NCI-H69 (cell line): Measurements from ENCODE around the gene DEFB125.
"Not testable (repeated sequence)": the region's sequence is repeated elsewhere in the genome, so short reads cannot be mapped to it uniquely, and the experiment has no call there.

Experiments used
- DNase-seq: peaks from one replicate; lab custom pipeline; 2025; lab: John Stamatoyannopoulos, UW

Gene DEFB125, protein sequence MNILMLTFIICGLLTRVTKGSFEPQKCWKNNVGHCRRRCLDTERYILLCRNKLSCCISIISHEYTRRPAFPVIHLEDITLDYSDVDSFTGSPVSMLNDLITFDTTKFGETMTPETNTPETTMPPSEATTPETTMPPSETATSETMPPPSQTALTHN

DNA sequence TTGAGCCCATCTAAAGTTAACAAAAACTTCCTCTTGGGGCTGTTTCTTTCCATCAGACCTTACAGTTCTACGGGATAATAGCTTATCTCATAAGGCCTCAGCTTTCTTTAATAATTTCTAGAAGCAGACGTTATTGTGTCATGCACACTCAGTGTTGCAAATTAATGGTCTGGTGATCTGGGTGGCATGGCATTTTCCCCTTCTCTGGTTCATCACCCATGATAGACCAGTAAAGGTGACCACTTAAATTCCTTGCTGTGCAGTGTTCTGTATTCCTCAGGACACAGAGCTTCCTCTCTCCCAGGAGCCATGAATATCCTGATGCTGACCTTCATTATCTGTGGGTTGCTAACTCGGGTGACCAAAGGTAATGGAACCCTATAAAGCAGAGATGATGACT is at the start of gene DEFB125:
Gene DEFB125, plus strand, starts transcription at position 272 of the 400 bp plus-strand sequence. Its CDS starts 38 bp downstream, at position 310.
- DNase-seq, result no peak

DNA sequence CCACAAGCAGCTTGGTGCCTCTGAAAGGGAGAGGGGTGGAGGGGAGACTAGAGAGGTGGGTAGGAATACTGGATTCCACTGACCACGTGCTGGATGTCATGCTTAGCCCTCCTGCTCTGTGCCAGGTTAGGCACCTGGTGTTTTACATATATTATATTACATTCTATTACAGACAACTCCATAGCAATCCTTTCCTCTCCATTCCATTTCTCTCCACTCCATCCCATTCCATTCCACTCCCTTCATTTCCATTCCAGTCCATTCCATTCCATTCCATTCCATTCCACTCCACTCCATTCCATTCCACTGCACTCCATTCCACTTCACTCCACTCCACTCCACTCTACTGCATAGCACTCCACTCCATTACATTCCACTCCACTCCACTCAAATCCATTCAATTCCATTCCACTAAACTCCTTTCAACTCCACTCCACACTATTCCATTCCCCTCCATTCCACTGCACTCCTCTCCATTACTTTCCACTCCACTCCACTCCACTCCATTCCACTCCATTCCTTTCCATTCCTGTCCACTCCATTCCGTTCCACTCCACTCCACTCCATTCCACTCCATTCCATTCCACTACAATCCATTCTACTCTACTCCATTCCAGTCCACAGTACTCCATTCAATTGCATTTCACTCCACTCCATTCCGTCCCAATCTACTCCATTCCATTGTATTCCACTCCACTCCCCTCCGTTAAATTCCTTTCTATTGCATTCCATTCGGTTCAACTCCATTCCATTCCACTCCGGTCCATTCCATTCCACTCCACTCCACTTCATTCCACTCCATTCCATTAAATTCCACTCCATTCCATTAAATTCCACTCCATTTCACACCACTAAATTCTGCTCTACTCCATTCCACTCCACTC is 27.2 kb upstream of the DEFB125 start:
- no peak for DNase-seq

DNA sequence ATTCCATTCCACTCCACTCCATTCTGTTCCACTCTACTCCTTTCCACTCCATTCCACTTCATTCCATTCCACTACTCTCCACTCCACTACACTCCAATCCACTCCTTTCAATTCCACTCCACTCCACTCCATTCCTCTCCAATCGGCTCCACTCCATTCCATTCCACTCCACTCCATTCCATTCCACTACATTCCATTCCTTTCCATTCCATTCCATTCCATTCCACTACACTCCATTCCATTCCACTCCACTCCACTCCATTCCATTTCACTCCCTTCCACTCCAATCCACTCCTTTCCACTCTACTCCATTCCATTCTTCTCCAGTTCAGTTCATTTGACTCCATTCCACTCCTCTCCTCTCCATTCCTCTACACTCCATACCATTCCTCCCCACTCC is 26.2 kb upstream of the DEFB125 start:
- DNase-seq, result no peak

DNA sequence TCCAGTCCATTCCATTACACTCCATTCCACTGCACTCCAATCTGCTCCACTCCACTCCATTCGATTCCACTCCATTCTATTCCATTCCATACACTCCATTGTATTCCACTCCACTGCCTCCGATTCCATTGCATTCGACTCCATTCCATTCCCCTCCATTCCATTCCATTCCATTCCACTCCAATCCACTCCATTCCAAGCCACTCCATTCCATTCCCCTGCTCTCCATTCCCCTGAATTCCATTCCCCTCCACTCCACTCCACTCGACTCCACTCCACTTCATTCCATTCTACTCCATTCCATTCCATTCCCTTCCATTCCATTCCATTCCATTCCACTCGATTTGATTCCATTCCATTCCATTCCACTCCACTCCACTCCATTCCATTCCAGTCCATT is 25.7 kb upstream of the DEFB125 start:
- no peak for DNase-seq

DNA sequence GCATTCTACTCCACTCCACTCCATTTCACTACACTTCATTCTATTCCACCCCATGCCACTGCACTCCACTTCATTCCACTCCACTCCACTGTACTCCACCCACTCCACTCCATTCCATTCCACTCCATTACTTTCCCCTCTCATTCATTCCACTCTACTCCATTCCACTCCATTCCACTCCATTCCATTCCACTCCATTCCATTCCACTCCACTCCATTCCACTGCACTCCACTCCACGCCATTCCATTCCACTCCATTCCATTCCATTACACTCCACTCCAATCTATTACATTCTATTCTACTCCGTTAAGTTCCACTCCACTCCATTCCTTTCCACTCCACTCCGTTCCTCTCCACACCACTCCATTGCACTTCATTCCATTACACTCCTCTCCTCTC is 25.0 kb upstream of the DEFB125 start:
- DNase-seq, result no peak

DNA sequence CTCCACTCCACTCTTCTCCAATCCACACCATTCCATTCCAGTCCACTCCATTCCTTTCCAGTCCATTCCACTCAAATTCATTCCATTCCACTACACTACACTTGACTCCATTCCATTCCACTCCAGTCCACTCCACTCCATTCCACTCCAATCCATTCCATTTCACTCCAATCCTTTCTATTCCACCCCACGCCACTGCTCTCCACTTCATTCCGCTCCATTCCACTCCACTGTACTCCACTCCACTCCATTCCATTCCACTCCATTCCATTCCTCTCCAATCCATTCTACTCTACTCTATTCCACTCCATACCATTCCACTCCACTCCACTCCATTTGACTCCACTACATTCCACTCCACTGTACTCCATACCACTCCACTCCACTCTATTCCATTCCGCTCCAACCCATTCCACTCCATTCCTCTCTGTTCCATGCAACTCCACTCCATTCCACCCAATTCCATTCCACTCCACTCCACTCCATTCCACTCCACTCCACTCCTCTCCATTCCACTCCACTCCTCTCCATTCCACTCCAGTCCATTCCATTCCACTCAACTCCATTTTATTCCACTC is 23.4 kb upstream of the DEFB125 start:
- DNase-seq, result no peak

DNA sequence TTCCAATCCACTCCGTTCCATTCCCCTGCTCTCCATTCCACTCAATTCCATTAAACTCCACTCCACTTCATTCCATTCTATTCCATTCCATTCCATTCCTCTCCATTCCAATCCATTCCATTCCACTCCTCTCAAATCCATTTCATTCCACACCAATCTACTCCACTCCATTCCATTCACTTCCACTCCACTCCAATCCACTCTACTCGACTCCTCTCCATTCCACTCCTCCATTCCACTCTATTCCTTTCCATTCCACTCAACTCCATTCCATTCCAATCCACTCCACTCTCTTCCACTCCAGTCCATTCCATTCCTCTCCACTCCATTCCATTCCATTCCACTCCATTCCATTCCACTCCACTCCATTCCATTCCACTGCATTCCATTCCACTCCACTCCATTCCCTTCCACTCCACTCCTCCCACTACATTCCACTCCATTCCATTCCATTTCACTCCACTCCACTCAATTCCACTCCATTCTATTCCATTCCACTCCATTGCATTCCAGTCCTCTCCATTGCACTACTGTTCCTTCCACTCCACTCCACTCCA is 22.6 kb upstream of the DEFB125 start:
- DNase-seq, result no peak

DNA sequence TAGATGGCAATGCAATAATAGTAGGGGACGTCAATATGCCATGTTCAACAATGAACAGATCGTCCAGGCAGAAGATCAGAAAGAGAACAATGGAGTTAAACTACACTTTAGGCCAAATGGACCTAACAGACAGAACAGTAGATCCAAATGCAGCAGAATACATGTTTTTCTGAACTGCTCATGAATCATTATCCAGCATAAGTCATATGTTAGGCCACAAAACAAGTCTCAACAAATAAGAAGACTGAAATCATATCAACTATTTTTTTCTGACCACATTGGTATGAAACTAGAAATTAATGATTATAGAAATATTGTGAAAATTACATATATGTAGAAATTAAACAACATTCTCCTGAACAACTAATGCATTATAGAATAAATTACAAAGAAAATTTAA is 10.2 kb upstream of the DEFB125 start:
- no peak for DNase-seq

DNA sequence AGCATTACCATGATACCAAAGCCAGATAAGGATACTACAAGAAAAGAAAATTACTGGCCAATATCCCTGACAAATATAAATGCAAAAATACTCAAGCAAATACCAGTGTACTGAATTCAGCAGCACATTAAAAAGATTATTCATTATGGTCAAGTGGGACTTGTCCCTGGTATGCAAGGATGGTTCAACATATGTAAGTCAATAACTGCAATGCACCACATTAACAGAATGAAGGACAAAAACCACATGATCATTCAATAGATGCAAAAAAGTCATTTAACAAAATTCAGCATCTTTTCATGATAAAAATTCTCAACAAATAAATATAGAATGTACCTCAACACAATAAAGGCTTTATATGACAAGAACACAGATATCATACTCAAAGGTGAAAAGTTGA is 9.1 kb upstream of the DEFB125 start:
- no peak for DNase-seq

DNA sequence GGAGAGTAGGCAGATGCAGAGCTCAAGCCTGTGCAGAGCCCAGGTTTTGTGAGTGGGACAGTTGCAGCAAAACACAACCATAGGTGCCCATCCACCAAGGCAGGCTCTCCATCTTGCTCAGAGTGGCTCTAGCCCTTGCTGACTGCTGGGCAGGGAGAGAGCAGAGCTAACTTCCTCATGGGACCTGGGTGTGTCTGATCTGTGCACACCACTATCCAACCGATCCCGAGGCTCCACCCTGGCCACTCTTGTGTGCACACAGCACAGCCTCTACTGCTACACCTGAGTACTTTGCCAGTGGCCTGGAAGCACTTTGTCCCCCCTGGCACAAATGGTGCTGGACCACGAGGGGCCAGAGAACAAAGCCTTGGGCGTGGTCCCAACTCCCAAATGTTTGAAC is 7.9 kb upstream of the DEFB125 start:
- DNase-seq, result no peak

DNA sequence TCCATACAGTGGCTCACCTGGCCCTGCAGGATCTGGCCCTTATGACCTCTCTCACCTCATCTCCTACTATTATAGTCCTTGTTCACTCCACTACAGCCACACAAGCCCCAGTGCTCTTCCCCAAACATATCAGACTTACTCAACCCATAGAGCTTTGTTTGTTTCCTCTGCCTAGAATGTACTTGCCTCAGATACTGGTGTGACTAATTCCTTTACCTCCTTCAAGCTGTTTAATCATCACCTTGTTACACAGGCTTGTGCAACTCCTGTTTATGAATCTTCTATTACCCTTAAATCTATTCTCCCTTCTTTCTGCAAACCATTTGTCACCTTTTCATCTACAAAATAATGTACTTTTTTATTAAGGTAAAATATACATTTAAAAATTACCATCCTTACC is 3.2 kb downstream of the DEFB125 start:
- DNase-seq, result no peak

DNA sequence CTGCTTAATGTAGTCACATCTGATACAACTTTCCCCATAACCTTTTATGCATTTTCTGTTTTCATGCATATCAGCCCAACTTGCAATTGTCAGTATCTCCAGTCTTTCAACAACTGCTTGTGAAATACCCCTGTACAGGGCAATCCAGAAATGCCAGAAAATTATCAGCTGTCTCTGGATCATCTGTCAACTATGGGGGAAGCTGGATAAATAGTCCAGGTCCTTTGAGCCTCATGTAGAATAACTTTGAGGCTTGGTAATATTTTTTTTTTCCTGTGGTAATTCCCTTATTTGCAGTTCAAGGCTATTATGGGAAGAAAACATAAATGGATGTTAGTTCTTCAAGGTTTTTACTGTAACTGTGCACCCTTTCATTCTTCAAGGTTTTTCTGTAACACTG is 6.2 kb downstream of the DEFB125 start:
- no peak for DNase-seq

DNA sequence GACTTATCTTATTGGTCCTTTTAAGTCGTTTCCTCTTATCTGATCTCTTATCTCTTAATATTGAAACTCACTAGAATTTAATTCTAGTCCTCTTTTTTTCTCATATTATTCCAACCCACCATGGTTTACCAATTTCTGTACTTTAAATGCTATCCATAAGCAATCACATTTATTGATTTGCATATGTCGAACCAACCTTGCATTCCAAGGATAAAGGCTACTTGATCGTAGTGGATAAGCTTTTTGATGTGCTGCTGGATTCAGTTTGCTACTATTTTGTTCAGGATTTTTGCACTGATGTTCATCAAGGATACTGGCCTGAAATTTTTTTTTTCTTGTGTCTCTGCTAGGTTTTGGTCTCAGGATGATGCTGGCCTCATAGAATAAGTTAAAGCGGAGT is 7.7 kb downstream of the DEFB125 start:
- no peak for DNase-seq

DNA sequence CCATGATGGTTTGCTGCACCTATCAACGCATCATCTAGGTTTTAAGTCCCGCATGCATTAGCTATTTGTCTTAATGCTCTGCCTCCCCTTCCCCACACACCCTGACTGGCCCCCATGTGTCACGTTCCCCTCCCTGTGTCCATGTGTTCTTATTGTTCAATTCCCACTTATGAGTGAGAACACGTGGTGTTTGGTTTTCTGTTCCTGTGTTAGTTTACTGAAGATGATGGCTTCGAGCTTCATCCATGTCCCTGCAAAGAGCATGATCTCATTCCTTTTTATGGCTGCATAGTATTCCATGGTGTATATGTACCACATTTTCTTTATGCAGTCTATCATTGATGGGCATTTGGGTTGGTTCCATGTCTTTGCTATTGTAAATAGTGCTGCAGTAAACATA is 10.2 kb downstream of the DEFB125 start:
- not testable (repeated sequence) for DNase-seq

DNA sequence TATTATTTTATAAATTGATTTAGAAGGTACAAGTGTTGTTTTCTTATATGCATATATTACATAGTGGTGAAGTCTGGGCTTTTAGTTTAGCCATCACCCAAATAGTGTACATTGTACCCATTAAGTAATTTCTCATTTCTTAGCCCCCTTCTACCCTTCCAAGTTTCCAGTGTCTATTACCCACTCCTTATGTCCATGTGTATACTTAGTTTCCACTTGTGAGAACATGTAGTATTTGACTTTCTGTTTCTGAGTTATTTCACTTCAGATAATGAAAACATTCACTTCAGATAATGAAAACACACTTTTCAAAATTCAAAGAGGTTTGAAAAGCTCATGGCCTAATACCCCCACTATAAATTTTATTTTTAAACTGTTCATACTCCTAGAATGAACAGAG is 14.5 kb downstream of the DEFB125 start:
- no peak for DNase-seq

DNA sequence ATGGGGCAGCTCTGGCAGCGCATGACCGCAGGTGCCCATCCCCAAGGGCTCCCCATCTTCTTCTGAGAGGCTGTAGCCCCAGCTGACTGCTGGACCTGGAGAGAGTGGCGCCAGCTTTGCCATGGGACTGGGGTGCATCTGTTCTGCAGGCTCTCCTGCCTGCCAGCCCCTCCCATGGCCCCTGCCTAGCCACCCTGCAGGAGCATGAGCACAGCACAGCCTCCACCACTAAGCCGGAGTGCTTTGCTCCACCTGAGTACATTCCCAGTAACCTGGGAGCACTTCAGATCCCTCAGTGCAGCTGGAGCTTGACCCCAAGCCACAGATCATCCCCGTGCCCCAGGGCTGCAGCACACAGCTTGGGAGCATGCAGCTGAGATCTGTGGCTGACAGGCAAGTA is 16.0 kb downstream of the DEFB125 start:
- no peak for DNase-seq

DNA sequence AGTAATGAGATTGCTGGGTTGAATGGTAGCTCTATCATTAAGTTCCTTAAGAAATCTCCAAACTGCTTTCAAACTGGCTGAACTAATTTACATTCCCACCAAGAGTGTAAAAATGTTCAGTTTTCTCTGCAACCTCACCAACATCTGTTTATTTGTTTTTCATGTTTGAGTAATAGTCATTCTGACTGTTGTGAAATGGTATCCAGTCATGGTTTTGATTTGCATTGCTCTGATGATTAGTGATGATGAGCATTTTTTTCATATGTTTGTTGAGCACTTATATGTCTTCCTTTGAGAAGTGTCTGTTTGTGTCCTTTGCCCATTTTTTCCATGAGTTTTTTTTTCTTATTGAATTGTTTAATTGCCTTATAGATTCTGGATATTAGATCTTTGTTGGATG is 24.9 kb downstream of the DEFB125 start:
- DNase-seq, result no peak

DNA sequence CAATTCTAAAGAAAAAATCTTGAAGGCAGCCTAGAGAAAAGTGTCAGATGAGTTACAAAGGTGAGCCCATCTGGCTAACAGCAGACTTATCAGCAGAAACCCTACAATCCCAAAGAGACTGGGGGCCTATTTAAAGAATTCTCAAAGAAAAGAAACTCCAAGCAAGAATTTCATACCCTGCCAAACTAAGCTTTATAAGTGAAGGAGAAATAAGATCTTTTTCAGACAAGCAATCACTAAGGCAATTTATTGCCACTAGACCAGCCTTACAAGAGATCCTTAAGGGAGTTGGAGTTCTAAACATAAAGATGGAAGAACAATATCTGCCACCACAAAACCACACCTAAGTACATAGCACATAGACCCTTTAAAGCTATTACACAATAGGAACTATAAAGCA is 30.0 kb downstream of the DEFB125 start:
- no peak for DNase-seq

DNA sequence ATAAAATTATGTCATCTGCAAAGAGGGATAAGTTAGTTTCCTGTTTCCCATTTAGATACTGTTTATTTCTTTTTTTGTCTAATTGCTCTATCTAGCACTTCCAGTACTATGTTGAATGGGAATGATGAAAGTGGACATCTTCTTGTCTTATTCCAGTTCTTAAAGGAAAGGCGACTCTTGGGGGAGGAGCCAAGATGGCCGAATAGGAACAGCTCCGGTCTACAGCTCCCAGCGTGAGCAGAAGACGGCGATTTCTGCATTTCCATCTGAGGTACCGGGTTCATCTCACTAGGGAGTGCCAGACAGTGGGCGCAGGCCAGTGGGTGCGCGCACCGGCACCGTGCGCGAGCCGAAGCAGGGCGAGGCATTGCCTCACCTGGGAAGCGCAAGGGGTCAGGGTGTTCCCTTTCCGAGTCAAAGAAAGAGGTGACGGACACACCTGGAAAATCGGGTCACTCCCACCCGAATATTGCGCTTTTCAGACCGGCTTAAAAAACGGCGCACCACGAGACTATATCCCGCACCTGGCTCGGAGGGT is 42.4 kb downstream of the DEFB125 start:
- DNase-seq, result peak; percentile 5

DNA sequence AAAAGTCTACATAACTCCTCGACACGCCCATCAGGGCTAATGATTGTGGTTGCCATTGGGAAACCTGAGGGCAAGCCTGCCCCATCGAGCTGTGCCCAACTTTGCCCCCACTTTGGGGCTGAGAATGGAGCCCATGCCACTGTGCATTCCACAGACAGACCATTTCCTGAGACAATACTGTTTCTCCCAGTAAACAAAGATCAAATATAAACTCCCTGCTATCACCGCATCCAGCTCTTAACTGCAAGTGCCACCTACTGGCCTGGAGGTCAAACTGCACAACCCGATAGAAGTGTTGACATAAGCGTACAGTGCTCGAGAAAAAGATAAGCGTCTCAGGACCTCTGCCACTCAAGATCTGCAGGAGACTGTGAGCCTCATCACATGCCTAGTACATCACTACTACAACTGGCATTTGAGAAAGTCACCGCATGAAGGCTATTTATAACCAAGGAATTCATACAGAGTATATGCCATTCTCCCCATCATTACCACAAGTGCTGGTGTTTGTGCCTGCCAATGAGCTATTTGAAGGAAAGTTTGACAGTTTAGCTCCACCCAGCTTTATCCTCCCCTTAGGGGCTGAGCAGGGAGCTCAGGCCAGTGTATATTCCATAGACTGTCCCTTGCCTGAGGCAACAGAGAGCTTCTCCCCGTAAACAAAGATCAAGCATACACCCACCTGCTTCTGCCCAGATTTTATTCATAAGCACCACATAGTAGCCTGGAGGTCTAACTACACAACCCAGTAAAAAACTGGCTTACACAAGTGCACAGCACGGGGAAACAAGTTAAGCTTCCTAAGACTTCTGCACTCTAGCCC is 50.4 kb downstream of the DEFB125 start:
- DNase-seq, result peak; percentile 57

DNA sequence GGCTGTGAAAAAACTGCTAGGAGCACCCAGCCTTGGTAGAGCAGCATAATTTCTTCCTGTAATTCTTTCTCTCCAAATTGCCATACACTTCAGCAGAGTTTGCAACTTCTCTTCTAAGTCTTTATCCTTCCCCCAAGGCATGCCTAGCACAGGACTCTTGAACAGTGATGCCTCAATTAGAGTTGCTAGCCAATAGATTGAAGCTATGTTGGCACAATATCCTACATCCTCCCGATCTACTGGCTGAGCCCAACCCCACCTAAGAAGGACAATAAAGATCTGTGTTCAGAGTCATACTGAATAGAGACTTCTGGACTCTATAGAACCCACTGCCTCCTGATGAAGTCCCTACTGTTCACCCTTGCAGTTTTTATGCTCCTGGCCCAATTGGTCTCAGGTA is 54.8 kb downstream of the DEFB125 start, which contains the start of gene DEFB126:
Gene DEFB126, plus strand, starts transcription at position 301 of the 400 bp plus-strand sequence. Its CDS starts 39 bp downstream, at position 340.
- no peak for DNase-seq

DNA sequence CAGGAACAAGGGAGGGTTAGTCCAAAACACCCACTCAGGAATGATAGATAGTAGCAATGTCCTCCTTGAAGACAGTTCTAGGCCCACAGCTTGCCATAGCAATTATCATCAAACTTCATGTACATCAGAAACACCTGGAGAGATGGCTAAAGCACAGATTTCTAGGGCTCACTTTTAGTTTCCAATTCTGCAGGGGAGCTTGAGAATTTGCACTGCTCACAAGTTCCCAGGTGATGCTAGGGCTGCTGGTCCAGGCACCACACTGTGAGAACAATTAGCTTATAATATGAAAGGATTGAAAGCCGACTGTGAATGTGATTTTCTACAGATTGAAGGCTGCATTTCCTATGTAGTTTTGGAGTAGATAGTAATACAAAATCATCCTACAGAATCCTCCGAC is 58.4 kb downstream of the DEFB125 start:
- no peak for DNase-seq
